ENCODE data around the gene UCKL1.
A peak's percentile ranks its signal among the peaks of the same experiment; 100 is the strongest.

The UCKL1 gene

GRCh38 chr20:63937596-63937995, 18.6 kb downstream of the UCKL1 start:
- no peak for TF ChIP-seq CTCF (IDR thresholded peaks at IDR 0.05; ENCODE audit: low read depth, low read length)
- peak; percentile 33 for DNase-seq (ENCODE audit: low read depth, low spot score)
- in situ Hi-C loops (cut with HindIII; ENCODE audit: low sequenced_read_pairs), result no loop called here
- H3K4me3 ChIP-seq (ENCODE audit: low read depth, low read length), result no peak overlapping the region

GRCh38 chr20:63935447-63935846, 20.8 kb downstream of the UCKL1 start:
- H3K4me3 ChIP-seq (ENCODE audit: low read depth, low read length), result no peak overlapping the region
- in situ Hi-C loops (cut with HindIII; ENCODE audit: low sequenced_read_pairs), result no loop called here
- DNase-seq (ENCODE audit: low read depth, low spot score), result no peak
- no peak for TF ChIP-seq CTCF (IDR thresholded peaks at IDR 0.05; ENCODE audit: low read depth, low read length)

GRCh38 chr20:63934271-63935068, 21.7 kb downstream of the UCKL1 start:
- no peak overlapping the region for H3K4me3 ChIP-seq (ENCODE audit: low read depth, low read length)
- peak; percentile 58 for TF ChIP-seq CTCF (IDR thresholded peaks at IDR 0.05; ENCODE audit: low read depth, low read length)
- DNase-seq (ENCODE audit: low read depth, low spot score), result no peak
- in situ Hi-C loops (cut with HindIII; ENCODE audit: low sequenced_read_pairs), result no loop called here

GRCh38 chr20:63933646-63934045, 22.6 kb downstream of the UCKL1 start:
- no peak for TF ChIP-seq CTCF (IDR thresholded peaks at IDR 0.05; ENCODE audit: low read depth, low read length)
- H3K4me3 ChIP-seq (ENCODE audit: low read depth, low read length), result no peak overlapping the region
- in situ Hi-C loops (cut with HindIII; ENCODE audit: low sequenced_read_pairs), result no loop called here
- DNase-seq (ENCODE audit: low read depth, low spot score), result no peak

GRCh38 chr20:63932606-63933160, 23.5 kb downstream of the UCKL1 start:
- no peak for TF ChIP-seq CTCF (IDR thresholded peaks at IDR 0.05; ENCODE audit: low read depth, low read length)
- in situ Hi-C loops (cut with HindIII; ENCODE audit: low sequenced_read_pairs), result no loop called here
- no peak for DNase-seq (ENCODE audit: low read depth, low spot score)
- H3K4me3 ChIP-seq (ENCODE audit: low read depth, low read length), result no peak overlapping the region

- no peak overlapping the region for H3K4me3 ChIP-seq (ENCODE audit: low read depth, low read length)
- no peak for DNase-seq (ENCODE audit: low read depth, low spot score)
- in situ Hi-C loops (cut with HindIII; ENCODE audit: low sequenced_read_pairs), result no loop called here
- TF ChIP-seq CTCF (IDR thresholded peaks at IDR 0.05; ENCODE audit: low read depth, low read length), result no peak
These were observed 24.5 kb downstream of the UCKL1 start for GRCh38 chr20:63931735-63932134.
